ENCODE data around the gene PRSS56. TPM values are rescaled to one million over a fixed set of nuclear protein-coding genes. Genes with fewer than 3 reads are reported as not detected.
"Not testable (repeated sequence)": the region's sequence is repeated elsewhere in the genome, so short reads cannot be mapped to it uniquely, and the experiment has no call there.

PRSS56 gene
- total RNA-seq, 1 experiment from 2014 or later: 0.18 TPM

- CTCF ChIA-PET: no interaction called here
- no peak for ATAC-seq
- BruUV-seq (replicated peaks): no TSS peak
- Histone ChIP-seq H3K27me3 (ENCODE audit: control insufficient read depth, insufficient read depth, low read length) (no peaks in the 10 kb centered on the region), H3K27ac (ENCODE audit: low read length) (no peak overlapping the region), H3K4me1 (ENCODE audit: control insufficient read depth, insufficient read depth, low read length) (no peaks in the 10 kb centered on the region), H3K9me3 (ENCODE audit: control insufficient read depth, insufficient read depth, low read depth, low read length) (no peaks in the 10 kb centered on the region), H3K4me3 (ENCODE audit: low read depth in 2 of 2, low read length in 2 of 2) (no peak overlapping the region), H3K36me3 (ENCODE audit: control insufficient read depth, insufficient read depth, low read length) (peaks cover 27% of the 10 kb centered on the region)
- in situ Hi-C loops (cut with HindIII; ENCODE audit: low pct_unique_long_range_greater_than_20kb, low sequenced_read_pairs): no loop called here
- TF ChIP-seq REST (IDR thresholded peaks at IDR 0.05; ENCODE audit: insufficient read depth in 1 of 2, low read depth in 2 of 2, low read length in 1 of 2): no peak
- no peak for TF ChIP-seq CTCF (IDR thresholded peaks at IDR 0.05)
- no peak for TF ChIP-seq POLR2AphosphoS5 (IDR thresholded peaks at IDR 0.05; ENCODE audit: low read depth, low read length)
- TF ChIP-seq SIN3A (IDR thresholded peaks at IDR 0.05; ENCODE audit: borderline replicate concordance, insufficient read depth, low read depth, low read length): no peak
- no peak for TF ChIP-seq TCF7L2 (IDR thresholded peaks at IDR 0.05; ENCODE audit: low read depth, low read length)
- POLR2A ChIA-PET: no interaction called here
- no peak for DNase-seq (ENCODE audit: low read depth, low spot score)
- intact Hi-C loops (cut with micrococcal nuclease; ENCODE audit: unreplicated experiment): no loop called here
Measured at GRCh38 chr2:232569541-232569940, 49.4 kb downstream of the PRSS56 start.

GRCh38 chr2:232570481-232570880, 50.3 kb downstream of the PRSS56 start:
- H3K4me1 ChIP-seq (ENCODE audit: control insufficient read depth, insufficient read depth, low read length); H3K9me3 ChIP-seq (ENCODE audit: control insufficient read depth, insufficient read depth, low read depth, low read length); H3K4me3 ChIP-seq (ENCODE audit: low read depth in 2 of 2, low read length in 2 of 2); POLR2A ChIA-PET; H3K27me3 ChIP-seq (ENCODE audit: control insufficient read depth, insufficient read depth, low read length); in situ Hi-C loops (cut with HindIII; ENCODE audit: low pct_unique_long_range_greater_than_20kb, low sequenced_read_pairs); CTCF ChIA-PET; H3K27ac ChIP-seq (ENCODE audit: low read length); ATAC-seq; BruUV-seq (replicated peaks); DNase-seq (ENCODE audit: low read depth, low spot score); intact Hi-C loops (cut with micrococcal nuclease; ENCODE audit: unreplicated experiment): not testable (repeated sequence)
- H3K36me3 ChIP-seq (ENCODE audit: control insufficient read depth, insufficient read depth, low read length): peaks cover 27% of the 10 kb centered on the region

- POLR2A ChIA-PET: no interaction called here
- BruUV-seq (replicated peaks): no TSS peak
- in situ Hi-C loops (cut with HindIII; ENCODE audit: low pct_unique_long_range_greater_than_20kb, low sequenced_read_pairs) (no loop called here), intact Hi-C loops (cut with micrococcal nuclease; ENCODE audit: unreplicated experiment) (no loop called here)
- Histone ChIP-seq H3K4me3 (ENCODE audit: low read depth in 2 of 2, low read length in 2 of 2) (no peak overlapping the region), H3K36me3 (ENCODE audit: control insufficient read depth, insufficient read depth, low read length) (peaks cover 27% of the 10 kb centered on the region), H3K4me1 (ENCODE audit: control insufficient read depth, insufficient read depth, low read length) (no peaks in the 10 kb centered on the region), H3K9me3 (ENCODE audit: control insufficient read depth, insufficient read depth, low read depth, low read length) (no peaks in the 10 kb centered on the region), H3K27ac (ENCODE audit: low read length) (peak overlapping the region; percentile 41; the same call in 1 of the 2 replicates), H3K27me3 (ENCODE audit: control insufficient read depth, insufficient read depth, low read length) (no peaks in the 10 kb centered on the region)
- ATAC-seq (0 out of 2 replicates have a peak, but pooled peaks have one; percentile 52), DNase-seq (ENCODE audit: low read depth, low spot score) (no peak)
- TF ChIP-seq CTCF (IDR thresholded peaks at IDR 0.05) (no peak), POLR2AphosphoS5 (IDR thresholded peaks at IDR 0.05; ENCODE audit: low read depth, low read length) (no peak)
- CTCF ChIA-PET: no interaction called here
Measured at GRCh38 chr2:232571026-232571474, 50.9 kb downstream of the PRSS56 start.
